Testis (tissue), 2 donors: ENCODE data around the gene CCDC144A.

Source experiments
- CTCF ChIP-seq, 3 experiments: fragments of 450-650 bp in 2 of 3; fragments of 200-600 bp in 1 of 3; sonication (generic) in 1 of 3; IDR thresholded peaks; one replicate each; pipeline ENCODE4 v1.5.1; 2016 to 2019; ENCODE audit warnings: antibody characterized with exemption in 3 of 3, mild to moderate bottlenecking in 2 of 3, moderate library complexity in 1 of 3
- POLR2A ChIP-seq: fragments of 450-650 bp; IDR thresholded peaks from one replicate; pipeline ENCODE4 v1.6.1; 2017; ENCODE audit warnings: antibody characterized with exemption, mild to moderate bottlenecking, moderate library complexity

GRCh38 chr17:16820979-16821543 is 131.0 kb downstream of the CCDC144A start:
- TF ChIP-seq CTCF (IDR thresholded peaks at IDR 0.05) (no peak), POLR2A (no peak)
